ENCODE data around the gene AIM2. TPM values are rescaled to one million over a fixed set of nuclear protein-coding genes. Genes with fewer than 3 reads are reported as not detected.

AIM2 gene
- total RNA-seq, 1 experiment from 2014 or later = not detected

- BruUV-seq (replicated peaks) = no TSS peak
- Histone ChIP-seq H3K27me3 (ENCODE audit: control insufficient read depth, insufficient read depth, low read length) (no peaks in the 10 kb centered on the region; the same call in 1 of the 2 replicates), H3K36me3 (ENCODE audit: control insufficient read depth, insufficient read depth, low read length) (no peaks in the 10 kb centered on the region), H3K9me3 (ENCODE audit: control insufficient read depth, insufficient read depth, low read depth, low read length) (no peaks in the 10 kb centered on the region), H3K4me3 (ENCODE audit: low read depth in 2 of 2, low read length in 2 of 2) (no peak overlapping the region), H3K4me1 (ENCODE audit: control insufficient read depth, insufficient read depth, low read length) (no peaks in the 10 kb centered on the region), H3K27ac (ENCODE audit: low read length) (no peak overlapping the region)
- ChIA-PET CTCF (no interaction called here), POLR2A (no interaction called here)
- no peak for DNase-seq (ENCODE audit: low read depth, low spot score)
- no peak for ATAC-seq
- in situ Hi-C loops (cut with HindIII; ENCODE audit: low pct_unique_long_range_greater_than_20kb, low sequenced_read_pairs) (no loop called here), intact Hi-C loops (cut with micrococcal nuclease; ENCODE audit: unreplicated experiment) (no loop called here)
- TF ChIP-seq, protein P1, sequence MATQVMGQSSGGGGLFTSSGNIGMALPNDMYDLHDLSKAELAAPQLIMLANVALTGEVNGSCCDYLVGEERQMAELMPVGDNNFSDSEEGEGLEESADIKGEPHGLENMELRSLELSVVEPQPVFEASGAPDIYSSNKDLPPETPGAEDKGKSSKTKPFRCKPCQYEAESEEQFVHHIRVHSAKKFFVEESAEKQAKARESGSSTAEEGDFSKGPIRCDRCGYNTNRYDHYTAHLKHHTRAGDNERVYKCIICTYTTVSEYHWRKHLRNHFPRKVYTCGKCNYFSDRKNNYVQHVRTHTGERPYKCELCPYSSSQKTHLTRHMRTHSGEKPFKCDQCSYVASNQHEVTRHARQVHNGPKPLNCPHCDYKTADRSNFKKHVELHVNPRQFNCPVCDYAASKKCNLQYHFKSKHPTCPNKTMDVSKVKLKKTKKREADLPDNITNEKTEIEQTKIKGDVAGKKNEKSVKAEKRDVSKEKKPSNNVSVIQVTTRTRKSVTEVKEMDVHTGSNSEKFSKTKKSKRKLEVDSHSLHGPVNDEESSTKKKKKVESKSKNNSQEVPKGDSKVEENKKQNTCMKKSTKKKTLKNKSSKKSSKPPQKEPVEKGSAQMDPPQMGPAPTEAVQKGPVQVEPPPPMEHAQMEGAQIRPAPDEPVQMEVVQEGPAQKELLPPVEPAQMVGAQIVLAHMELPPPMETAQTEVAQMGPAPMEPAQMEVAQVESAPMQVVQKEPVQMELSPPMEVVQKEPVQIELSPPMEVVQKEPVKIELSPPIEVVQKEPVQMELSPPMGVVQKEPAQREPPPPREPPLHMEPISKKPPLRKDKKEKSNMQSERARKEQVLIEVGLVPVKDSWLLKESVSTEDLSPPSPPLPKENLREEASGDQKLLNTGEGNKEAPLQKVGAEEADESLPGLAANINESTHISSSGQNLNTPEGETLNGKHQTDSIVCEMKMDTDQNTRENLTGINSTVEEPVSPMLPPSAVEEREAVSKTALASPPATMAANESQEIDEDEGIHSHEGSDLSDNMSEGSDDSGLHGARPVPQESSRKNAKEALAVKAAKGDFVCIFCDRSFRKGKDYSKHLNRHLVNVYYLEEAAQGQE (IDR thresholded peaks at IDR 0.05; ENCODE audit: insufficient read depth in 1 of 2, low read depth in 2 of 2, low read length in 1 of 2) = no peak
- no peak for TF ChIP-seq SIN3A (IDR thresholded peaks at IDR 0.05; ENCODE audit: borderline replicate concordance, insufficient read depth, low read depth, low read length)
- TF ChIP-seq, protein P2, sequence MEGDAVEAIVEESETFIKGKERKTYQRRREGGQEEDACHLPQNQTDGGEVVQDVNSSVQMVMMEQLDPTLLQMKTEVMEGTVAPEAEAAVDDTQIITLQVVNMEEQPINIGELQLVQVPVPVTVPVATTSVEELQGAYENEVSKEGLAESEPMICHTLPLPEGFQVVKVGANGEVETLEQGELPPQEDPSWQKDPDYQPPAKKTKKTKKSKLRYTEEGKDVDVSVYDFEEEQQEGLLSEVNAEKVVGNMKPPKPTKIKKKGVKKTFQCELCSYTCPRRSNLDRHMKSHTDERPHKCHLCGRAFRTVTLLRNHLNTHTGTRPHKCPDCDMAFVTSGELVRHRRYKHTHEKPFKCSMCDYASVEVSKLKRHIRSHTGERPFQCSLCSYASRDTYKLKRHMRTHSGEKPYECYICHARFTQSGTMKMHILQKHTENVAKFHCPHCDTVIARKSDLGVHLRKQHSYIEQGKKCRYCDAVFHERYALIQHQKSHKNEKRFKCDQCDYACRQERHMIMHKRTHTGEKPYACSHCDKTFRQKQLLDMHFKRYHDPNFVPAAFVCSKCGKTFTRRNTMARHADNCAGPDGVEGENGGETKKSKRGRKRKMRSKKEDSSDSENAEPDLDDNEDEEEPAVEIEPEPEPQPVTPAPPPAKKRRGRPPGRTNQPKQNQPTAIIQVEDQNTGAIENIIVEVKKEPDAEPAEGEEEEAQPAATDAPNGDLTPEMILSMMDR (IDR thresholded peaks at IDR 0.05) = no peak
- TF ChIP-seq POLR2AphosphoS5 (IDR thresholded peaks at IDR 0.05; ENCODE audit: low read depth, low read length) = no peak
- no peak for TF ChIP-seq TCF7L2 (IDR thresholded peaks at IDR 0.05; ENCODE audit: low read depth, low read length)
These were observed 7.7 kb downstream of the AIM2 start for GRCh38 chr1:159068886-159069285.

DNA sequence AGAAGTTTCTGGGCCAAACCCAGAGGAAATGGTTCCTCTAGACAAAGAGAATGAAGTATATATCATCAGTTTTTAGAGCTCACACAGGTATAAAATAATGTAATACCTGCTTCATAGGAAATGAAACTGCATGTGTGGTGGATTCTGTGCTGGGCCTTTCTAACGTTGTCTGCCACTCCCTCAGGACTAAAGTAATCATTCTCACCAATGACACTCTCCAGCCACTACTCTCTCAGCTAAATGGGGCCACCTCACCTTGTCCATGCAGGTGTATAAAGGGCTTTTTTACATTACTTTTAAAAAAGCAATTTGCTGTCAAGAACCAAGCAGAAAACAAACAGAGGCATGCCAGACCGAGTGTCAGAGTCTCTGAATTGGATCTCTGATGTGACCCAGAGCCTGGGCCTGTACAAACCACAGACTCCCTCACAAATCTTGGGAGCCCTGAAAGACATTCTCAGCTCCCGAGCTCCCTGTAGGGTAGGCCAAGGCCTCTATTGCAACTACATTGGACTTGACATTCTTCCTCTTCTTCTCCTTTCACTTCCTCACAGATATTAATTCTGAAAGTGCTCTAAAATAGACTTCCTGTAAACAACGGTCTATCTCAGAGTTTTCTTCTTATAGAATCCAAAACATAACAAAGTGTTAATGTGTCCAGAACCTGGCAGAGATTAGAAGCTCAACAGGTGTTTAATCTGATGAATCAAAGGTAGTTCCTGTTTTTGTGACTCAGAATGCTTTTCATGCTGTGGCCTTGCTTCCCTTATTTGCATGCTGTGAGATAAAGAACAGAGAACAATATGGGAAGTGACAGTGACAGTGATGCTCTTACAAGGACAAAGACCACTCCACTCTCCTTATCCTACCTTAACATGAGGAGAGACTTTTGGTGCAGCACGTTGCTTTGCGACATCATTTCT, 8.6 kb downstream of the AIM2 start:
- Histone ChIP-seq H3K4me1 (ENCODE audit: control insufficient read depth, insufficient read depth, low read length) (no peaks in the 10 kb centered on the region), H3K9me3 (ENCODE audit: control insufficient read depth, insufficient read depth, low read depth, low read length) (no peaks in the 10 kb centered on the region), H3K27me3 (ENCODE audit: control insufficient read depth, insufficient read depth, low read length) (no peaks in the 10 kb centered on the region; the same call in 1 of the 2 replicates), H3K27ac (ENCODE audit: low read length) (no peak overlapping the region), H3K36me3 (ENCODE audit: control insufficient read depth, insufficient read depth, low read length) (no peaks in the 10 kb centered on the region), H3K4me3 (ENCODE audit: low read depth in 2 of 2, low read length in 2 of 2) (no peak overlapping the region)
- no TSS peak for BruUV-seq (replicated peaks)
- in situ Hi-C loops (cut with HindIII; ENCODE audit: low pct_unique_long_range_greater_than_20kb, low sequenced_read_pairs) (no loop called here), intact Hi-C loops (cut with micrococcal nuclease; ENCODE audit: unreplicated experiment) (no loop called here)
- no peak for DNase-seq (ENCODE audit: low read depth, low spot score)
- POLR2A ChIA-PET = no interaction called here
- CTCF ChIA-PET = interaction anchor here (0.5 kb wide), 1 partner anchor 366 kb away, joined by 10 read pairs; no protein-coding TSS in a partner anchor
- TF ChIP-seq TCF7L2 (IDR thresholded peaks at IDR 0.05; ENCODE audit: low read depth, low read length) (no peak), SIN3A (IDR thresholded peaks at IDR 0.05; ENCODE audit: borderline replicate concordance, insufficient read depth, low read depth, low read length) (no peak), POLR2AphosphoS5 (IDR thresholded peaks at IDR 0.05; ENCODE audit: low read depth, low read length) (no peak)
- TF ChIP-seq, protein P1 (IDR thresholded peaks at IDR 0.05; ENCODE audit: insufficient read depth in 1 of 2, low read depth in 2 of 2, low read length in 1 of 2) = no peak
- TF ChIP-seq, protein P2 (IDR thresholded peaks at IDR 0.05) = no peak
- ATAC-seq = no peak
